ENCODE measurements around the gene EFEMP1. TPM values are rescaled to one million over a fixed set of nuclear protein-coding genes. Genes with fewer than 3 reads are reported as not detected.

EFEMP1 gene
- polyA plus RNA-seq, 1 of the 3 experiments (the other 2 are of a cell fraction): 1,015 TPM

DNA sequence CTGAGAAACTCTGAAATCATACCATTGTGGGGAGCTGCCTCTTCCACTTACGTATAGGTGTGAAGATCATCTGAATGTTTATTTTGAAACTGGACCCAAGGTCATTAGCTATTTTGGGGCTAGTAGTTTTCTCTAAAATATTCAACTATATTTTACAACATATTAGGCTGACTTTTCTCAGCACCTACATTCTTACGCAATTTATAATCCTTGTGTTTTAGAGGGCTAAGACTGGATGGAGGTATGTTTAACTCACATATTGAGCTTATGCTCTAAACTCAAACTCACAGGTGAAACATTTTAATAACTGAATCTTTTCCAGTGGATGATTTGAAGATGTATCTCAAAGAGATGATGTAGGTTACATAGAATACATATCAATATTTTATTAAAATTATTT lies 49.2 kb downstream of the EFEMP1 start:
- no peak overlapping the region for H3K4me3 ChIP-seq (ENCODE audit: low read depth in 2 of 2, low read length in 1 of 2)
- ChIA-PET POLR2A (no interaction called here), CTCF (no interaction called here)
- no peaks in the 10 kb centered on the region for H3K79me2 ChIP-seq (ENCODE audit: insufficient read depth)
- H3K9me3 ChIP-seq: no peaks in the 10 kb centered on the region
- H4K20me1 ChIP-seq (ENCODE audit: insufficient read depth): no peaks in the 10 kb centered on the region
- no peak overlapping the region for H3K27ac ChIP-seq (ENCODE audit: low read depth in 2 of 2, low read length in 1 of 2)
- peaks cover 3 to 10% of the 10 kb centered on the region in 2 experiments; a peak in 3 of 4 replicates for H3K4me1 ChIP-seq (ENCODE audit: control insufficient read depth in 1 of 2, insufficient read depth in 2 of 2, low read depth in 1 of 2, low read length in 1 of 2)
- H3F3A ChIP-seq (replicated peaks; ENCODE audit: insufficient read depth): peaks cover 28% of the 10 kb centered on the region
- H3K9ac ChIP-seq: no peak overlapping the region
- no peak for DNase-seq
- H2AFZ ChIP-seq (ENCODE audit: low read depth): no peak overlapping the region
- peaks cover 15 to 59% of the 10 kb centered on the region in 2 experiments for H3K36me3 ChIP-seq (replicated peaks in 1 of 2; ENCODE audit: control insufficient read depth in 1 of 2, insufficient read depth in 2 of 2, low read length in 1 of 2)
- no peak overlapping the region for H3K4me2 ChIP-seq
- H3K9me2 ChIP-seq: no peaks in the 10 kb centered on the region
- WGBS (ENCODE audit: low lambda C conversion rate): 95% methylated on average over 2 of the region's 2 CpGs
- H3K27me3 ChIP-seq (ENCODE audit: insufficient read depth): no peaks in the 10 kb centered on the region
- TF ChIP-seq RXRA (IDR thresholded peaks at IDR 0.05; ENCODE audit: borderline replicate concordance, low read depth) (no peak), EZH2phosphoT487 (IDR thresholded peaks at IDR 0.05; ENCODE audit: borderline replicate concordance, low read depth) (no peak), TEAD4 (IDR thresholded peaks at IDR 0.05; ENCODE audit: borderline replicate concordance, insufficient read depth) (no peak), NFIC (IDR thresholded peaks at IDR 0.05; ENCODE audit: borderline replicate concordance) (no peak), SMC3 (IDR thresholded peaks at IDR 0.05; ENCODE audit: low read depth, low read length) (no peak), YY1 (IDR thresholded peaks at IDR 0.05; ENCODE audit: low read depth) (no peak), MEF2A (IDR thresholded peaks at IDR 0.05; ENCODE audit: borderline replicate concordance, low read depth) (no peak), TAF1 (IDR thresholded peaks at IDR 0.05; ENCODE audit: borderline replicate concordance, low read depth, low read length) (no peak), TCF12 (IDR thresholded peaks at IDR 0.05) (no peak), RAD21 (IDR thresholded peaks at IDR 0.05; ENCODE audit: low read length) (no peak), ELF1 (IDR thresholded peaks at IDR 0.05) (no peak), NRF1 (IDR thresholded peaks at IDR 0.05; ENCODE audit: low read depth, low read length) (no peak), GATA2 (CRISPR knock-in tag; IDR thresholded peaks at IDR 0.05) (no peak), EP300 (IDR thresholded peaks at IDR 0.05; ENCODE audit: borderline replicate concordance in 1 of 2, low read depth in 1 of 2, low read length in 1 of 2) (no peak)
- TF ChIP-seq, protein P1, sequence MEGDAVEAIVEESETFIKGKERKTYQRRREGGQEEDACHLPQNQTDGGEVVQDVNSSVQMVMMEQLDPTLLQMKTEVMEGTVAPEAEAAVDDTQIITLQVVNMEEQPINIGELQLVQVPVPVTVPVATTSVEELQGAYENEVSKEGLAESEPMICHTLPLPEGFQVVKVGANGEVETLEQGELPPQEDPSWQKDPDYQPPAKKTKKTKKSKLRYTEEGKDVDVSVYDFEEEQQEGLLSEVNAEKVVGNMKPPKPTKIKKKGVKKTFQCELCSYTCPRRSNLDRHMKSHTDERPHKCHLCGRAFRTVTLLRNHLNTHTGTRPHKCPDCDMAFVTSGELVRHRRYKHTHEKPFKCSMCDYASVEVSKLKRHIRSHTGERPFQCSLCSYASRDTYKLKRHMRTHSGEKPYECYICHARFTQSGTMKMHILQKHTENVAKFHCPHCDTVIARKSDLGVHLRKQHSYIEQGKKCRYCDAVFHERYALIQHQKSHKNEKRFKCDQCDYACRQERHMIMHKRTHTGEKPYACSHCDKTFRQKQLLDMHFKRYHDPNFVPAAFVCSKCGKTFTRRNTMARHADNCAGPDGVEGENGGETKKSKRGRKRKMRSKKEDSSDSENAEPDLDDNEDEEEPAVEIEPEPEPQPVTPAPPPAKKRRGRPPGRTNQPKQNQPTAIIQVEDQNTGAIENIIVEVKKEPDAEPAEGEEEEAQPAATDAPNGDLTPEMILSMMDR (IDR thresholded peaks at IDR 0.05): no peak
- TF ChIP-seq, protein P2, sequence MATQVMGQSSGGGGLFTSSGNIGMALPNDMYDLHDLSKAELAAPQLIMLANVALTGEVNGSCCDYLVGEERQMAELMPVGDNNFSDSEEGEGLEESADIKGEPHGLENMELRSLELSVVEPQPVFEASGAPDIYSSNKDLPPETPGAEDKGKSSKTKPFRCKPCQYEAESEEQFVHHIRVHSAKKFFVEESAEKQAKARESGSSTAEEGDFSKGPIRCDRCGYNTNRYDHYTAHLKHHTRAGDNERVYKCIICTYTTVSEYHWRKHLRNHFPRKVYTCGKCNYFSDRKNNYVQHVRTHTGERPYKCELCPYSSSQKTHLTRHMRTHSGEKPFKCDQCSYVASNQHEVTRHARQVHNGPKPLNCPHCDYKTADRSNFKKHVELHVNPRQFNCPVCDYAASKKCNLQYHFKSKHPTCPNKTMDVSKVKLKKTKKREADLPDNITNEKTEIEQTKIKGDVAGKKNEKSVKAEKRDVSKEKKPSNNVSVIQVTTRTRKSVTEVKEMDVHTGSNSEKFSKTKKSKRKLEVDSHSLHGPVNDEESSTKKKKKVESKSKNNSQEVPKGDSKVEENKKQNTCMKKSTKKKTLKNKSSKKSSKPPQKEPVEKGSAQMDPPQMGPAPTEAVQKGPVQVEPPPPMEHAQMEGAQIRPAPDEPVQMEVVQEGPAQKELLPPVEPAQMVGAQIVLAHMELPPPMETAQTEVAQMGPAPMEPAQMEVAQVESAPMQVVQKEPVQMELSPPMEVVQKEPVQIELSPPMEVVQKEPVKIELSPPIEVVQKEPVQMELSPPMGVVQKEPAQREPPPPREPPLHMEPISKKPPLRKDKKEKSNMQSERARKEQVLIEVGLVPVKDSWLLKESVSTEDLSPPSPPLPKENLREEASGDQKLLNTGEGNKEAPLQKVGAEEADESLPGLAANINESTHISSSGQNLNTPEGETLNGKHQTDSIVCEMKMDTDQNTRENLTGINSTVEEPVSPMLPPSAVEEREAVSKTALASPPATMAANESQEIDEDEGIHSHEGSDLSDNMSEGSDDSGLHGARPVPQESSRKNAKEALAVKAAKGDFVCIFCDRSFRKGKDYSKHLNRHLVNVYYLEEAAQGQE (IDR thresholded peaks at IDR 0.05; ENCODE audit: low read depth, low read length): no peak

Data from SK-N-SH (cell line).